NCI-H128 (cell line): ENCODE measurements around the gene TSHZ3.

Experiments used
- DNase-seq: peaks from one replicate; lab custom pipeline; 2025; ENCODE audit not compliant: unreplicated experiment; lab: John Stamatoyannopoulos, UW

Gene TSHZ3

GRCh38 chr19:31314156-31314555 is 35.1 kb downstream of the TSHZ3 start:
- no peak for DNase-seq

- no peak for DNase-seq
Measured at GRCh38 chr19:31313291-31314030, 35.8 kb downstream of the TSHZ3 start.

DNA sequence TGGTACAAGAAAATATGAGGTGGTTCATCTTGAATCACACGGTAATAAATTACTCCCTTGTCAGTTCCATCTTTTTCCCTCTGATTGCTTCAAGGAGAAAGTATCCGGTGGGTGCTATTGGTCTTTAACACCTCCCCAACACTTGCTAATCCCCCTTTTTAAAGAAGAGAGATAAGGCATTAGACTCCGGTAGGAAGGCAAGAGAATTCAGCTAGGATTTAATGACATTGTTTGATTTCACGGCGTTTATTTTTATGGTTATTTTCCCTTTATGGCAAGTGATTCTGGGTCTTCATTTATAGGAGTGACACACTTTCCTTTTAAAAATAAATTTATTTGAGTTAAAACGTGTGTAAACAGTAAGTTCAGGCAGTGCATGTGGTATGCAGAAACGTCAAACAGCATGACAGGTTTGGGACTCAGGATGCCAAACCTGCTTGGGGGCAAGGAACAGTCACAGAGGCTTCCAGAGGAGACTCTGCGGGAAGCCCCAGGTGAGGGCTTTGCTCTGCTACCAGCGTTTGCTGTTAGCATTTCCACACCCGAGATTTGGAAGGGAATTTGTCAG is 36.5 kb downstream of the TSHZ3 start:
- no peak for DNase-seq

DNA sequence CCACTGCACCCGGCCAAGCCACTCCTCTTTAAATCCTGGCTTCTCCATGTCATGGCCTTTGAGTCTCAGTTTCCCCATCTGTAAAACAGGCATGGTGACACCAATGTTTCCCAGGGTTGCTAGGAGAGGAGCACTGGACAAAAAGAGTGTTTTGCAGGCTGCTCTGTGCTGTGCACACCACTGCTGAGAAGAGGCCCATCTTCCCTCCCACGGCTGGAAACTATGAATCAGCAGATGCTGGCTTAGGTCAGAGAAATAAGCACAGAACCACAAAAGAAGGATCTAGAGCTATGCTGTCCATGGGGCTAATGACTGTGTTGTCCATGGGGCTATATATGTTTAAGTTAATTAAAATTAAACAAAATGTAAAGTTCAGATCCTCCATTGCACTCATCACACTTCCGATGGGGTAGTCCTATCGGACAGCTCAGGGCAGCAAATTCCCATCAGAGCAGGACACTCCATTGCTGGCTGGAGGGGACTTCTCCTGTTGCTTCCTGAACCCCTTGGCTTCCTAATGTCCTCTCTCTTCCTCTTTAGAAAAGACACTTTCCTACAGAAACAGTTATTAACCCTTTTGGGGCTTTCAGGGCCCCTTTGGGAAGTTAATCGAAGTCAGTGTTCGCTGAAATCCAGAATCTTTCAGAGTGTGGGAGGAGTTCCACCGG is 37.1 kb downstream of the TSHZ3 start:
- no peak for DNase-seq

GRCh38 chr19:31310432-31311133 is 38.7 kb downstream of the TSHZ3 start:
- no peak for DNase-seq

DNA sequence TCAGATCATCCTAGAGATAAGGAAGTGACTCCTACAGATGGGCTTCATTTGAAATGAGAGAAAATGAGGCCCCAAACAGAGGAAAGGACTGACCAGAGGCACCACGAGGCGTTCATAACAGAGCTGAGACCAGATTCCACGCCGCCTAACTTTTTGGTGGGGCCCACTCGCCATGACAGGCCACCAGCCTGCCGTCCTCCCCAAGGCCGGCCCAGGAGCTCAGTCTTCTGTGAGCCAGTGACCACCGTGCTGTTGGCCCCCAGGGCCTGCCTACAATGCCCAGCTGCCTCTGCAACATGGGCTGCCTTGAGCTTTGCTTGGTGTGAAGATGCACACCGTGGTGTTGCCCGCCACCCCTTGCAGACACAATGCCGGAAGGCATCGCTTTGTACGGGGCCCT is 40.5 kb downstream of the TSHZ3 start:
- DNase-seq: no peak

DNA sequence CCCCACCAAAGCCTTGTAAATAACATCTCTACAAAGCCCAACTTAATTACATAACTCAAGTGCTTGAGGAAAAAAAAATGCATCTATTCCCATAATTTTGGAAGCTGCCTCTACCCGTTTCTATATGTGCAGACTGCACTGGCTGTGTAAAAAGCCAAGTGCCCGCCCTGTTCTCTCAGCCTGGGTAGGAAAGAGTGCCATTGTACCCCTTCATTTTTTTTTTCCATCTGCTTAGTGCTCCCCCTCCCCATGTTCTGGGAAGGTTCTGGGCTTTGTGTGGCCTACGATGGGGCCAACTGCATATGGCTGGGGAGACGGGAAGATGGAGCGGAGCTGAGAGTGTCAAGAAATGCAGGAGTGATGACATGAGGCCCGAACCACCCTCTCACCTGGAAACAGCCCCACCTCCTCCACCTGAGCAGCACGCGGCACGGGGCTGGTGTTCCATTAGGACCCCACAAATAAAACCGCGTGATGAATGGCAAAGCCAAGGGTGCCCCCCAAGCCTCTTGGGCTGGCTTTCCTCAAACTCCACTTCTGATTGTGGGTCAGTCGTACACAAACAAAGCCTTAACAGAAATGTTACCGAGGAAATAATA is 42.1 kb downstream of the TSHZ3 start:
- no peak for DNase-seq

DNA sequence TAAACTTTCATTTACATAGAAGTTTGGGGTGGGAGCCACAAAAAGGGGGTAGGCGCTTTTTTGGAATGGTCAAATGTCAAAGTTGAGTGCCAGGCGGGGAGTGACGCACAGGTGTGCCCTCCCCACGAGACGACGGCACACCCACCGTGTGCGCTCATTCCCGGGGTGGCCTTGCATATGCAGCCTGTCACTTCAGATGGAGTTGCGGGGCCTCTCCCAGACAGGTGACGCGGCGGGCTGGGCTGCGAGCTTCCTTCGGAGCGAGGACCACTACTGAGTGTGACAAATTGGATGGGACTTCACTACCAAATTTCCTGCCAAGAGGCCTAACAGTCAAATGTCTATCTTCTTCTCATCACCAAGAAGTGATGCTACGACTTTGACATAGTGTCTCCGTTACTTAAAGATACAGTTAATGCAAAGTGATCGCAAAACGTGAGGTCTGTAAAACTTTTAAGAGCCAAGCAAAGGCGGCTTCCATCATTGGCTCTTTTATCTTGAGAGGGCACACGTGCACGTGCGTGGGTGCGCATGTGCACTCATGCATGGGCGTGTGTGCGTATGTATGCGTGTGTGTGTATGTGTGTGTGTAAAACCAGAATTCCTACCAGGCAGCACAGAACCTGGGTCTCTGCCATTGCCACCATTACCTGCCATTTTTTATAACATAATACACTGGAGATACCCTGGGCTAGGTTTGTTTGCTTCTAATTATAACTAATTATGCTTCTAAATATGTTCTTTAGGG is 43.1 kb downstream of the TSHZ3 start:
- DNase-seq: no peak

- DNase-seq: no peak
Measured at GRCh38 chr19:31304831-31305312, 44.4 kb downstream of the TSHZ3 start.

DNA sequence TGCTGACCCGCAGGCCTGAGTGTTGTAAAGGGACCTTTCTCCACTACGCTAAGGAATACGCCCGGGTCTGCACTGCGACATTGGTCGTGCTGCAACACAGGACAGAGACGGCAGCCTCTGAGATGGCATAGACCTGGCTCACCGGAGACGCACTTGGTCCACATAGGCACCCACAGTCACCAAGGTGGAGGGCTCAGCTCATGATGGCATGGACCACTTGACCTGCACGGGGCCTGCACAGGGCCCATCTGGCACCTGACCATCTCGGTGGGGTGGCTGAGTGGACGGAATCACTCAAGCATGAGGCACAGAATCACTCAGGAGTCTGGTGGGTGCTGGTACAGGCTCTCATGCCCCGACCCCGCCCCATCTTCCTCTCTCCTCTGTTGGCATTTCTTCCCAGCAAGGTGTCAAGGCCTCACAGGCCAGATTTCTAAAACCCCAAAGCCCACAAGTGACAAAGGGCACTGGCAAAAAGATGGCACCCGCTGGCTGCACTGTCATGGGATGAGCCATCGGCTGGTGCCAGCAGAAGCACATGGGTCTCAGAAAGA is 45.9 kb downstream of the TSHZ3 start:
- DNase-seq: no peak

DNA sequence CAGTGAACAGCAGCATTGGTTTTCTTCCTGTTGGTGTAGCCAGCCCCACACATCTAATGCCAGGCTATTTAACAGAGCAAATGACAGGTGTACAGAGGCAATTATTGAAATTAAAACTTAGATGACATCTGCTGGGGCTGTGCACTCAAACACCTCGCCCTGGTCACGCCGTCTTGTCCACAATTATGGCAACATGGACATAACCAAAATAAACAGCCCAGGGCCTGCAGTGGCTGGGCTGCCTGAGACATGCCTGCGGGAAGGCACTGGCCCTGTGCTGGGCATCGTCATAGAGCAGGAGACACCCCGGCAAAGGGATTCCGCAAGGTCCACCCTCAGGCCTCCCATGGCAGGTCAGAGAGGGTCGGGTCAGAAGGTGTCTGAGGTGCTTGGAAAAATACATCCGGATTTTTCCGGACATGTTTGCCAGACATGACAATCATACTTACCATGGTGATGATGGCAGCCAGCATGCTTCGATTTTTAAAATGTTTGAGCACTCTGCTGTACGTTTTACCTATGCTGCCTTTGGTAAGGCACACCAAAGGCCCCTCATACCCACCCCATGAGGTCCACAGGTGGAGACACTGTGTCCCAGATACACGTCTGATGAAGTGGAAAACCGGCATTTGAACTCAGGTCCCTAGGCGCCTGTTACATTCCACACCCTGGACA is 47.8 kb downstream of the TSHZ3 start:
- no peak for DNase-seq

GRCh38 chr19:31300422-31300821 is 48.8 kb downstream of the TSHZ3 start:
- no peak for DNase-seq

GRCh38 chr19:31299665-31300064 is 49.6 kb downstream of the TSHZ3 start:
- no peak for DNase-seq

- no peak for DNase-seq
Measured at GRCh38 chr19:31297991-31298390, 51.2 kb downstream of the TSHZ3 start.

DNA sequence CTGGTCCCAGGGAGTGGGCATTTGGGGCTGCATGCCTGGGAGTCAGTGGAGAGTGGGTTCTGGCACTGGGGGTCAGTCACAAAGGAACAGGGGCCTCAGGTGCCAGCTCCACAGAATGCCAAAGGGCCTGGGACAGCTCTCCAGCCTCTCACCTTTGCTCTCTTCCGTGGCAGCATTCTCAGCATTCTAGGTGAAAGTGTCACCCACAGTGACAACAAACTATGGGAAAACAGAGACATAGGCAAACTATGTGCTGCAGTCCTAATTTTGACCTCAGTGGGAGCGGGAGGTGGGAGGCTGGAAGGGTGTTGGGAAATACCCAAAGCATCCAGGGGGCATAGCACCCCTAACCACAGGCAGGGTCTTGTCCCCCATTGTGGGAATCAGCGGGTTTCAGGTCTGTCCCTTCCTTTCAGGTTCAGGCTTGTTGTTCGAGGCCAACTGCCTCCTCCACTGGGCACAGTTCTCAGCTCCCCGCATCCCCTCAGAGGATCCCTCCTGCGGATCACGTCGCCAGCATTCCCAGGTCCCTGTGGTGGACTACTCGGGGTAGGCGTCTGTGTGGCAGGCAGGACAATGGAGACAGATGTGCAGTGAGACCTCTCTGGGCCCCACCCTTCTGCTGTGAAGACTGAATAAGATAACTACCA is 52.4 kb downstream of the TSHZ3 start:
- no peak for DNase-seq

DNA sequence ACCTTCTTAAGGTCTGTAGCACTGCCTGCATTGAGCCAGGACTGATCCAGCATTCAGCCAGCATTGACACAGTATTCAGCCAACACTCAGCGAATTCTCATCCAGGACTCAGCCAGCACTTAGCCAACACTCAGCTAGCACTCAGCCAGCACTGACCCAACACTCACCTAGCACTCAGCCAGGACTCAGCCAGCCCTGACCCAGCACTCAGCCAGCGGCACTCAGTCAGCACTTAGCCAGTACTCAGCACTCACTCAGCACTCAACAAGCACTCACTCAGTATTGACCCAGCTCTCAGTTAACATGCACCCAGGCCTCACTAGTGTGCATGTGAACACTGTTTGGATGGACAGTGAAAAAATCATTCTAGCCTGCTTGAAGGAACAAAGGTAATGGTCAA is 55.0 kb downstream of the TSHZ3 start:
- DNase-seq: no peak

GRCh38 chr19:31292639-31293185 is 56.5 kb downstream of the TSHZ3 start:
- DNase-seq: no peak

GRCh38 chr19:31290931-31291590 is 58.2 kb downstream of the TSHZ3 start:
- no peak for DNase-seq
